Esophagus muscularis mucosa (tissue), 4 donors: Measurements from ENCODE around the gene ARHGAP24. TPM values are rescaled to one million over a fixed set of nuclear protein-coding genes. Genes with fewer than 3 reads are reported as not detected.

Source experiments
- DNase-seq: peaks from one replicate; pipeline ENCODE4 v3.0.0-alpha.2; 2017; ENCODE audit errors: extremely low spot score
- H3K27ac ChIP-seq, 4 donors: fragments of 200-600 bp; sonication (generic); replicated peaks in 1 of 4; 1 replicate in 3 of 4; 2 replicates in 1 of 4; pipeline ENCODE4 v1.5.1; 2016 to 2019; ENCODE audit warnings: mild to moderate bottlenecking in 1 of 4
- H3K27me3 ChIP-seq, 4 donors: fragments of 200-600 bp; sonication (generic); one replicate each; pipeline versions ENCODE4 v1.5.1 to v1.6.0; 2016 to 2019
- H3K36me3 ChIP-seq, 4 donors: fragments of 200-600 bp; sonication (generic); one replicate each; pipeline ENCODE4 v1.5.1; 2016 to 2019
- H3K4me1 ChIP-seq, 4 donors: fragments of 200-600 bp; sonication (generic); one replicate each; pipeline ENCODE4 v1.5.1; 2016 to 2019
- H3K4me3 ChIP-seq, 4 donors: fragments of 200-600 bp; sonication (generic); 1 replicate in 2 of 4; 2 replicates in 2 of 4; pipeline ENCODE4 v1.5.1; 2016 to 2019; ENCODE audit warnings: mild to moderate bottlenecking in 4 of 4, moderate library complexity in 1 of 4
- H3K9me3 ChIP-seq, 4 donors: fragments of 200-600 bp; sonication (generic); 1 replicate in 3 of 4; 2 replicates in 1 of 4; pipeline ENCODE4 v1.5.1; 2016 to 2019
- CTCF ChIP-seq, 3 experiments: fragments of 200-600 bp in 2 of 3; fragments of 450-650 bp in 1 of 3; sonication (generic) in 2 of 3; IDR thresholded peaks; one replicate each; pipeline ENCODE4 v1.5.1; 2017 to 2019; ENCODE audit warnings: antibody characterized with exemption in 3 of 3, mild to moderate bottlenecking in 2 of 3, moderate library complexity in 1 of 3
- EP300 ChIP-seq: sonication (generic); formaldehyde crosslinking; IDR thresholded peaks from one replicate; pipeline ENCODE4 v1.6.1; 2017; ENCODE audit warnings: antibody characterized with exemption
- POLR2A ChIP-seq: fragments of 450-650 bp; IDR thresholded peaks from one replicate; pipeline ENCODE4 v1.6.1; 2017; ENCODE audit warnings: antibody characterized with exemption, moderate library complexity, mild to moderate bottlenecking, low read depth
- POLR2AphosphoS5 ChIP-seq, 2 donors: sonication (generic); formaldehyde crosslinking; IDR thresholded peaks; one replicate each; pipeline ENCODE4 v1.6.1; 2017; ENCODE audit warnings: antibody characterized with exemption in 2 of 2
- WGBS: methylation state at CpG from one replicate; pipeline ENCODE4 v1.1.5; 2018; 5-methylcytosine and 5-hydroxymethylcytosine counted together
- intact Hi-C: fragments of 100-400 bp; cut with DNase I; formaldehyde crosslinking; loops from one replicate; pipeline ENCODE4 v1.15.1; 2023
- total RNA-seq, 4 donors: library from RNA; depleted of rRNA; stranded (reverse); fragments of >200 nt; gene quantifications; one replicate each; pipeline versions ENCODE4 v1.1.0 to v1.2.1, GENCODE V29; 2016

The ARHGAP24 gene
- total RNA-seq, 4 donors from 2014 or later: 17.6 to 30.2 (median 23.6) TPM

GRCh38 chr4:85508654-85509053, 33.7 kb downstream of the ARHGAP24 start:
- no peak for TF ChIP-seq POLR2AphosphoS5 (IDR thresholded peaks at IDR 0.05)
- no peak for TF ChIP-seq POLR2A
- TF ChIP-seq EP300: no peak
- TF ChIP-seq CTCF (IDR thresholded peaks at IDR 0.05): no peak
- DNase-seq: no peak

GRCh38 chr4:85509882-85510631, 35.1 kb downstream of the ARHGAP24 start:
- intact Hi-C loops: no loop called here
- WGBS: 65% methylated on average over 5 of the region's 5 CpGs
- H3K4me1 ChIP-seq: peaks cover 0 to 3% (median 0%) of the 10 kb centered on the region in 4 donors
- TF ChIP-seq CTCF (IDR thresholded peaks at IDR 0.05) (no peak), POLR2A (no peak), EP300 (no peak), POLR2AphosphoS5 (IDR thresholded peaks at IDR 0.05) (no peak)
- H3K36me3 ChIP-seq: no peaks in the 10 kb centered on the region
- no peak overlapping the region for H3K27ac ChIP-seq
- no peaks in the 10 kb centered on the region for H3K27me3 ChIP-seq
- no peak overlapping the region for H3K4me3 ChIP-seq
- no peak for DNase-seq
- no peaks in the 10 kb centered on the region for H3K9me3 ChIP-seq

More at GRCh38 chr4:85508654-85509053, 33.7 kb downstream of the ARHGAP24 start:
- intact Hi-C loops: no loop called here
- no peaks in the 10 kb centered on the region for H3K36me3 ChIP-seq
- no peak overlapping the region for H3K4me3 ChIP-seq
- no peak overlapping the region for H3K27ac ChIP-seq
- H3K27me3 ChIP-seq: no peaks in the 10 kb centered on the region
- H3K9me3 ChIP-seq: no peaks in the 10 kb centered on the region
- WGBS: 67% methylated on average over 2 of the region's 2 CpGs
- H3K4me1 ChIP-seq: peaks cover 0 to 3% (median 0%) of the 10 kb centered on the region in 4 donors

- no peaks in the 10 kb centered on the region for H3K36me3 ChIP-seq
- TF ChIP-seq POLR2A (no peak), CTCF (IDR thresholded peaks at IDR 0.05) (no peak), EP300 (no peak), POLR2AphosphoS5 (IDR thresholded peaks at IDR 0.05) (no peak)
- intact Hi-C loops: no loop called here
- no peaks in the 10 kb centered on the region for H3K27me3 ChIP-seq
- no peak overlapping the region for H3K4me3 ChIP-seq
- peaks cover 0 to 3% (median 0%) of the 10 kb centered on the region in 4 donors for H3K4me1 ChIP-seq
- 85% methylated on average over 3 of the region's 3 CpGs for WGBS
- DNase-seq: no peak
- no peak overlapping the region for H3K27ac ChIP-seq
- no peaks in the 10 kb centered on the region for H3K9me3 ChIP-seq
These were observed 35.7 kb downstream of the ARHGAP24 start for GRCh38 chr4:85510632-85510984.

- Histone ChIP-seq H3K27ac (no peak overlapping the region), H3K27me3 (no peaks in the 10 kb centered on the region), H3K9me3 (no peaks in the 10 kb centered on the region), H3K36me3 (no peaks in the 10 kb centered on the region), H3K4me1 (peaks cover 0 to 3% (median 0%) of the 10 kb centered on the region in 4 donors), H3K4me3 (no peak overlapping the region)
- 28% methylated on average over 2 of the region's 2 CpGs for WGBS
- intact Hi-C loops: no loop called here
- no peak for DNase-seq
- TF ChIP-seq POLR2A: no peak
These were observed 37.7 kb downstream of the ARHGAP24 start for GRCh38 chr4:85512446-85513205.

- peaks cover 0 to 3% (median 0%) of the 10 kb centered on the region in 4 donors for H3K4me1 ChIP-seq
- H3K27ac ChIP-seq: no peak overlapping the region
- H3K36me3 ChIP-seq: no peaks in the 10 kb centered on the region
- H3K27me3 ChIP-seq: no peaks in the 10 kb centered on the region
- no peaks in the 10 kb centered on the region for H3K9me3 ChIP-seq
- peak overlapping the region in 2 of 4 donors; percentile 19 to 22 for H3K4me3 ChIP-seq
- WGBS: 68% methylated on average over 1 of the region's 1 CpG
- no peak for DNase-seq
- intact Hi-C loops: no loop called here
- no peak for TF ChIP-seq CTCF (IDR thresholded peaks at IDR 0.05)
- no peak for TF ChIP-seq POLR2A
- TF ChIP-seq EP300: no peak
- no peak for TF ChIP-seq POLR2AphosphoS5 (IDR thresholded peaks at IDR 0.05)
These were observed 39.2 kb downstream of the ARHGAP24 start for GRCh38 chr4:85514117-85514516.
